NCI-H1092 treated with DMSO at 0.1 percent for 48 hours (cell line): ENCODE data around the gene GDPD5.

Experiments
- DNase-seq: peaks from one replicate; lab custom pipeline; 2025; lab: John Stamatoyannopoulos, UW

GDPD5 gene

DNA sequence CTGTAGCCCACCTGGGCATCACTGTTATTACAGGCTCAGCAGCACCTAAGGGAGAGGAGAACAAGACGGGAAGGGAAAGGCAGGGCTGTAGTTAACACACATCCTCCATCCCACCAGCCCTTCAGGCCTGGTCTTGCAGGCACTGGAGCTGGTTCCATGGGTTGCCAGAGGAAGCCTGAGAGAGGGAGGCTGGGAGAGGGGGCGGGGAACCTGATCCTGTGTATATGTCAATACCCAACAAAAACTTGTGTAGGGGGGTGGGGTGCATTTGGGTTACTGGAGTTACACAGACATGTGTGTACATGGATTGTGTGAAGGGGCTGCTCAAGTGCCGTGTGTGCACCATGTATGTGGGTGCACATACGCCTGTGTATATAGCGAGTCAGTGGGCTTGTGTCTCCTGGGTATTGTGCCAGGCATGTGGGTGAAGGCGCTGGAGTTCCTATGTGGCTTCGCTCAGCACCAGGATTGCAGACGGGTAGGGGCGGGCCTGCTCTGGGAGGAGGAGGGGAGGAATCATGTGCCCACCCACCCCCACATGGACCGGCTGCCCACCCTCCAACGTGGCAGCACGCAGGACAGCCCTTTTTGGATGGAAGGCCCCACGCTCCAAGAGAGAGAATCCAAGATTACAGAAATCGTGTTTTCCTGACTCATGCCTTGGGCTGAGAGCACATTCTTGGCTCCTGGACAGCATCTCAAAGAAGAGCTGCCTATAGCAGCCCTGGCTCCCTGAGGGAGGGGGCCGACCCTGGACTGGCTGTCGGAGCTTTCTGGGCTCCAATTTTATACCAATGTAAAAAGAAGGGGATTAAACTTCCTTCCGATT, 32.1 kb upstream of the GDPD5 start:
- no peak for DNase-seq

DNA sequence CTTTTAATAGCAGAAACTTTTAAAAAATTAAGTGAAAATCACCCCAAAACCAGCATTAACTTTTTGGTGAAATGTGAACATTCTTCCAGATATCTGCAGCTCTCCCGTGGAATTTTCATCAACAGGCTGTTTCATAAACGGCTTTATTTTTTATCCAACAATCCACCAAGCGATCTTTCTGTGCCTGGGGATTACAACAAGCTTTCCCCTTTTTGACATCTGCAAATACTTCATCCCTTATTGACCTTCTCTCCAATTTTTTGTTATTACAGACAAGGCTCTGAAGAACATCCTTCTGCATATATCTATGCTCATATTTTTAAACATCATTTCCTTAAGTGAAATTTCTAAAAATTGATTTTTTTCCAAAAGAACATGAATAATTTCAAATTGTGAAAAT, 30.5 kb upstream of the GDPD5 start:
- no peak for DNase-seq

GRCh38 chr11:75555079-75555811, 29.5 kb upstream of the GDPD5 start:
- no peak for DNase-seq

- DNase-seq: peak; percentile 65
Observed at GRCh38 chr11:75554258-75555022, 28.7 kb upstream of the GDPD5 start.

GRCh38 chr11:75553889-75554257, 28.1 kb upstream of the GDPD5 start:
- no peak for DNase-seq

- DNase-seq: no peak
Observed at GRCh38 chr11:75553182-75553581, 27.4 kb upstream of the GDPD5 start.

DNA sequence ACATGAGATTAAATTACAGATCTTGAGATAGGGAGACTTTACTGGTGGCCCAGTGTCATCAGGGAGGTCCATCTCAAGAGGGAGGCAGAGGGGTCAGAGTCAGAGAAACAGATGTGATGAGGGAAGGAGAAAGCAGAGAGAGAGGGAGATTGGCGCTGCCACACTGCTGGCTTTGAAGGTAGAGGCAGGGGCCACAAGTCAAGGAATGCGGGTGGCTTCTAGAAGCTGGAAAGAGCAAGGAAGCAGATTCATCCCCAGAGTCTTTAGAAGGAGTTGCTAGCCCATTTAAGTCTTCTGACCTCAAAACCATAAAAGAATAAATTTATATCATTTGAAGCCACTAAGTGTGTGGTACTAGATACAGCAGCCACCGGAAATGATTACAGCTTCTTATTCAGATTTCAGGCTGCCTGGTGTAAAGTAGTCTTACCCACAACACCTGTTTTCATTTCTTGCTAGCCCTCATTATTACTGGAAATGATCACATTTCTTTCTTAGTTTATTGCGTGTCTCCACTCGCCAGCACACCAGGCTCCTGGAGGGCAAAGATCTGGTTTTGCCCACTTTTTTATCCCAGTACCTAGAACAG, 23.7 kb upstream of the GDPD5 start:
- no peak for DNase-seq

DNA sequence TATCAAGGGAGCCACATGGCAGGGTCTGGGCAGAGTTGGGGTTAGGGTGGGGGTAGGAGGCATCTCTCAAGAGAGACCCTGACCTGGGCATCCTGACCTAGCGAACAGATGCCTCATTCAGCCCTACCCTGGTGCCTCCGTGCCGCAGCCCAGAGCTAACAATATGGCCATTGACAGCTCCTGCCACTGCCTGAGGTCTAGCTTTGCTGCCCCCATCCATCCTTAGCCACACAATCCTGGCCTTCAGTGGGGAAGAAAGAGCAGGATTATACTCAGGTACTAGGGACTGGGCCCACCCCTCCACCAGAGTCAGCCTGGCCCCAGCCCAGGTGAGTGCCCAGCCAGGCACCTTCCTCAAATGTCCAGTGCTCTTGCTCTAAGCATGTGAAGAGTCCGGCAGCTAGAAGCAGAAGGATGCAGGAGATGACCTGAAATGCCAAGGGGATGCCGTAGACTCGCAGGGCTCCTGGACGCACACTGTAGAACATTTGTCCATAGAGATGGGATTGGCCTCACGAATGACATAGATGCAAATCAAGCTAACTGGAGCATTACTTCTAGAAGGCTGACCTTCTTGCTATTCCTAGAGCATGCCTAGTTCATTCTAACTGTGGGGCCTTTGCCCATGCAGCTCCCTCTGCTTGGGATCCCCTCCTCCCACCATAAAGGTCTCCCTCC, 23.0 kb upstream of the GDPD5 start:
- no peak for DNase-seq

DNA sequence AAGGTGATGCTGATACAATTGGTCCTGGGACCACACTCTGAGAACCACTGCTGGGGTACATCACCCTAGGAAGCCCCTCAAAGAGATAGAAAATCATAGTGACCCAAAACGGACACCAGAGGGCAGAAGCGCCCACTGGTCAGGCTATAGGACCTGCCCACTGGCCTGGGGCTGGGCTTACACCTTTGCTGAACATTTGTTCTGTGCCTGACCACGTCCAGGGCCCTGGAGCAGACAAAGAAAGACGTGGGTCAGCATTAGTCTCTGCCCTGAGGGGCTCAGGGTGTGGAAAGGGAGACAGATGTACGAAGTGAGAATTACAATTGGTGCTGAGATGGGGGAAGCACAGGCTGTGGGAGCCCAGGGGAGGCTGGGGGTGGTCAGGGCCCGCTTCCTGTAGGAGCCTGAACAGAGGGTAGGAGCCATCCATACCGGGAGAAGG, 21.9 kb upstream of the GDPD5 start:
- peak; percentile 79 for DNase-seq

GRCh38 chr11:75547177-75547576, 21.4 kb upstream of the GDPD5 start:
- DNase-seq: no peak

DNA sequence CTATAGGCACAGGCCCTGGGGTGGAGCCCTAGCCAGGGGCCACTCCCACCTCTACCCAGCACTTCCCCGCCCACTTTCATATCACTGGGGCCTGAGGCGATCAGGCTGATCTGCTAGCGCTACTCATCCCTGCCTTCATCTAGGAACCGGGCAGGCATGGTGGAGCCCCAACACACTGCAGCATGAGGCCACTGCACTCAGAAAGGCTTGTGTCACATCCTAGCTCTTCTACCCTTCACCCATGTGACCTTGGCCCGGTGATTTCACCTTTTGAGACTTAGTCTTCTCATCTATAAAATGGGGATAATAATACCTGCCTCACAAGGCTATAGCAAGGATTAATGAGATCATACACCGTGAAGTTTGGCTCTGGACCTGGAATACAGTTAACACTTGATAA, 18.1 kb upstream of the GDPD5 start:
- DNase-seq: no peak

DNA sequence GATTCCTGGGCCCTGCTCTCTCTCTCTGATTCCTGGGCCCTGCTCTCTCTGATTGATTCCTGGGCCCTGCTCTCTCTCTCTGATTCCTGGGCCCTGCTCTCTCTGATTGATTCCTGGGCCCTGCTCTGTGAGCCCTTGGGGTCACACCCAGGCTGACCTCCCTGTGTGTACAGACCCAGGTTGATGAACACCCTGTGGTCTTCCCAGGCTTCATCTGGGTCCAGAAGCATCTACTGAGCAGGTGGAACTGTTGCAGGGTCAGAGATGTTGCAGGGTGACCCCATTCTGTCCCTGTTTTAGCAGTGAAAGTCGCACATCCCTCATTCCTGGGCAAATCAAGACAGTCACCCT, 16.3 kb upstream of the GDPD5 start:
- no peak for DNase-seq

DNA sequence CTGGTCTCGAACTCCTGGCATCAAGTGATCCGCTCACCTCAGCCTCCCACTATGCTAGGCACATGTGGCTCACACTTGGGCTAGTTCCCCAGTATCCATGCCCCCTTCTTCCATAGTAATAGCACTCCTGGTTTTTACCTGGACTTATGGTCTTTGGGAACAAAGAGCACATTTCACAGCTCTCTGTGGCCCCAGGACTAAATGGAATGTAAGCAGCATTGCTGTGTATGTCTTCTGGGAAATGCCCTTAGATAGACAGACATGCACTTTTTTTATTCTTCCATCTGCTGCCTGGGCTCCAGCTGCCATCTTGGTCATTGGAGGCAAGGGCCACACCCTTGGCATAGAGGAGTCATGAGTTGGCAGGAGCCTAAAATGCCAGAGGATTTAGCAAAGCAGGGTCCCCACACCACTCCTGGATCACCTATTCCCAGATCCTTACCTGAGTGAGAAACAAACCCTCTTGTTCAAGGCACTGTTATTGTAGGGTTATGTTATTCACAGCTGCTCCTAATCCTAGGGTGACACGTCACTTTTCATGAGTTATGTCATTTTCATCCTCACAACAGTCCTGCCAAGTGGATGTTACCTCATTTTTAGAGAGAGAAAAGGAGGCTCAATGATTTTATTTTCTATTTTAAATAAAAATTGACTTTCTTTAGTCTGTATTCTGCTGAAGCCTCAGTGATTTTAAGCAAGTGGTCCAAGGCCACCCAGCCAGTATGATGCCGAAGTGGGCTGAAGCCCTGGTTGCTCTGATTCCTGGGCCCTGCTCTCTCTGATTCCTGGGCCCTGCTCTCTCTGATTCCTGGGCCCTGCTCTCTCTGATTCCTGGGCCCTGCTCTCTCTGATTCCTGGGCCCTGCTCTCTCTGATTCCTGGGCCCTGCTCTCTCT, 15.7 kb upstream of the GDPD5 start:
- DNase-seq: no peak

DNA sequence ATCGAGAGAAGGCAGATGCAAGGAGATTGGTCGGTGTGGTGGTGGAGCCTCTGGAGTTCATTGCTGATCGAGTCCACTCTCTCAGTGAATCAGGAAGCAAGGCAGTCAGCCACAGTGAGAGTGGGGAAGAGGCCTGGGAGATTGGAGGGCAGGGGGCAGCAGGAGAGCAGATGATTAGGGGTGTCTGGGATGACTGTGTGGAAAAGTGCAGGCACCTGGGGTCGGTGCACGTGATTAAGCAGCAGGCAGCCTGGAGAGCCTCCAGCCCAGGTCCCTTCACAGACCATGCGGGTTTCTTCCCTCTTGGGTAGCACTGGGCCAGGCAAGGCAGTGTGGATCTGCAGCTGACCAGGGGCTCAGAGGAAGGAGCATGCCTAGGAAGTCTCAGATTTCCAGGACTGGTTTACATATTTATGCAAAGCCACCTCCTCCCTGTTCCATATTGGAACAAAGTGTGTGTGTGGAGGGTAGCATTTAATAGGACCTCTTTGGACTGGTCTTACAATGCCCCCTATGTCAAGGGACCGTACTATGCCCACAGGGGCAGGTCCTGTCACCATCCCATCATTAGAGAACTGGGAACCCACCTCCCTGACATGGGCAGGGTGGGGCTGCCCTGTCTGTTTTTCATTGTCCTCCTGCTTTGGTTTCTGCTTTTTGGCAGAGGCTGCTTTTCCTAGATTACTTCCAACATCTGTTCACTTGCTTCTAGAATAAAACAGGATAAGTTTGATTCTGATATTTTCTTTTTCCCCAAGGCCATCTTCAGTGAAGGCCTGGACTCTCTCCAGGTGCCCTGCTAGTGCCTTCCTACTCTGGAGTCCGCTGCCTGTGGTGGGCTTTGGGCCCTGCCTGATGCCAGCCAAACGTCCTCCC, 14.0 kb upstream of the GDPD5 start:
- DNase-seq: no peak

DNA sequence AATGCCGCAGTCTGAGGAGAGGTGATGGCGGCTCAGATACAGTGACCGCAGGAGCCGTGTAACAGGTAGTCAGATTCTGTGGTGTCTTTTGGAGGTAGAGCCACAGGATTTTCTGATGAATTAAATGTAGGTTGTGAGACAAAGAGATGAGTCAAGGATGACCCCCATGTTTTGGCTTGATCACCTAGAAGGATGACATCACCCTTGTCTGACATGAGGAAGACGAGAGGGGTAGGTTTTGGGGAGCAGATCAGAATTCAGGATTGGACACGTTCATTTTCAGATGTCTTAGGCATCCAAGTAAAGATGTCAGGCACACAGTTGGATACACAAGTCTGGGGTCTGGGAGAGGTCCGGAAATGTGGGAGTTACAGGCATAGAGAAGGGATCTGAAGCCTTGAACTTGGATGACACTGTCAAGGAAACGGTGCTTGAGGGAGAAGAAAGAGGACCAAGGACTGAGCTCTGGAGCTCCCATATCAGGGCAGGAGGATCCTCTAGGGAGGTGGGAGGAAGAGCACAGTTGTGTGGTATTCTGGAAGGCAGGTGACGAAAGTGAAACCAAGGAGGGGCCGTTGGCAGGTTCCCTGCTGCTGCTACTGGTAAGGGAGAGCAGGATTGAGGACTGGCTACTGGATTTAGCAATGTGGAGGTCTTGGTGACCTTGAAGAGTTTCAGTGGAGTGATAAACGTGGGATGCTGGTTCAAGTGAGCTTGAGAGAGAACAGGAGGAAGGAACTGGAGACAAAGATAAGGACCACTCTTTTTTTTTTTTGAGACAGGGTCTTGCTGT, 12.6 kb upstream of the GDPD5 start:
- no peak for DNase-seq

DNA sequence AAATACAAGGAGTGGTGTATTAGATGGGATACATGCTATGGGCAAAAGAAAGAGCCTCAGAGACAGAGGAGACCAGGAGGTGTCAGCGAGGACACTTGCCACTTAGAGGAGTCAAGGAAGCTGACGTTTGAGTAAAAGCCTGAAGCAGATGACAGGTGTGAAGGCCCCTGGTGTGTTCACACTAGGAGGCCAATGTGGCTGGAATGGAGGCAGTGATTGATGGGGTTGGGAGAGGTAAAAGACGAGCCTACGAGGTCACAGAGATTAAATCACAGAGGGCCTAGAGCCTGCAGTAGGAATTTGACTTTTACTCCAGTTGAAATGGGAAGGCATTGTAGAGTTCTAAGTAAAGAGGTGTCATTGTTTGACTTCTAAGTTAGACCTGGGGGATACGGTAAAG, 12.0 kb upstream of the GDPD5 start:
- no peak for DNase-seq

- no peak for DNase-seq
Observed at GRCh38 chr11:75536786-75537641, 11.3 kb upstream of the GDPD5 start.

DNA sequence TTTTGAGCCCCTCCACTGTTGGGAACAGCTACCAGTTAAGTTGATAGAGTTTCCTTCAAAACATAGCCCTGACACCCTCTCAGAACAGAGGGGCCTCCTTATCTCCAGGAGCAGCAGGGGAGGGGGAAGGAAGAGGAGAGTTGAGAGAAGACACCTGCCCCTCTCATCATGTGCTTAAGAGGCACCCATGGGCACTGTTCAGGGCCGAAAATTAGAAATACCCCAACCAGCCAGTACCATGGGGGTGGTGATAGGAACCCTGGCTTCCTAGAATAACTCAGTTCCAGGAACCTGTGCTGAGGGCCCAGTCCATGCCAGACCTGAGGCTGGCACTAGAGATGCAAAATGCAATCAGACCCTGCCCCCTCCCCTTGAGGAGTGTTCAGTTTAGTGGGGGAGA, 9.3 kb upstream of the GDPD5 start:
- no peak for DNase-seq
